H1 (cell line): ENCODE measurements around the gene ADAD2. TPM values are rescaled to one million over a fixed set of nuclear protein-coding genes. Genes with fewer than 3 reads are reported as not detected.

Experiments
- CTCF ChIA-PET: fragments of 300-600 bp; sonication (Branson Sonifier 250); formaldehyde crosslinking; loops from one replicate; lab custom pipeline; 2021; ENCODE audit not compliant: partially characterized antibody; lab: Charles Lee
- POLR2A ChIA-PET: fragments of 300-600 bp; sonication (Branson Sonifier 250); formaldehyde crosslinking; loops from one replicate; lab custom pipeline; 2021; ENCODE audit warnings: inconsistent platforms; ENCODE audit not compliant: partially characterized antibody; lab: Charles Lee
- DNase-seq, 2 experiments: peaks; one replicate each; pipeline versions ENCODE4 v3.0.0 to v3.0.0-alpha.2; 2010 to 2022; ENCODE audit warnings: low spot score in 2 of 2, low read depth in 1 of 2, mixed read lengths in 1 of 2
- FAIRE-seq: peaks from 2 replicates; lab custom pipeline; 2011; peaks lifted over from hg19 to GRCh38; lab: Jason Lieb, UNC
- H2AFZ ChIP-seq: 2 replicates; pipeline ENCODE4 v1.8.1; 2012; ENCODE audit warnings: low read length, inconsistent platforms
- H2AK5ac ChIP-seq: 2 replicates; pipeline ENCODE4 v1.6.1; 2013; ENCODE audit warnings: low read depth, low read length
- H2BK120ac ChIP-seq: replicated peaks from 2 replicates; pipeline ENCODE3; 2013; ENCODE audit warnings: low read depth, low read length, inconsistent platforms
- H2BK12ac ChIP-seq: 2 replicates; pipeline ENCODE4 v1.6.1; 2013; ENCODE audit warnings: low read depth, low read length
- H2BK15ac ChIP-seq: 2 replicates; pipeline ENCODE4 v1.6.1; 2013; ENCODE audit warnings: low read length
- H2BK20ac ChIP-seq: 2 replicates; pipeline ENCODE4 v1.6.1; 2013; ENCODE audit warnings: low read length
- H2BK5ac ChIP-seq: 2 replicates; pipeline ENCODE4 v1.6.1; 2013; ENCODE audit warnings: low read depth, low read length
- H3K14ac ChIP-seq: 2 replicates; pipeline ENCODE4 v1.6.1; 2013; ENCODE audit warnings: inconsistent platforms; ENCODE audit not compliant: insufficient read length
- H3K18ac ChIP-seq: 2 replicates; pipeline ENCODE4 v1.6.1; 2013; ENCODE audit warnings: low read length; ENCODE audit errors: extremely low read depth
- H3K23ac ChIP-seq: 2 replicates; pipeline ENCODE4 v1.6.1; 2013; ENCODE audit warnings: inconsistent platforms; ENCODE audit not compliant: insufficient read length
- H3K23me2 ChIP-seq: 2 replicates; pipeline ENCODE4 v1.6.1; 2013; ENCODE audit warnings: low read depth, low read length
- H3K27ac ChIP-seq: 2 replicates; pipeline ENCODE4 v1.6.1; 2011; ENCODE audit warnings: low read depth, low read length, inconsistent platforms
- H3K27me3 ChIP-seq, 4 experiments: replicated peaks in 1 of 4; 1 replicate in 1 of 4; 2 replicates in 3 of 4; pipeline versions ENCODE4 v1.6.1 to v1.8.1; 2011 to 2013; ENCODE audit warnings: low read length in 3 of 4, mild to moderate bottlenecking in 3 of 4, inconsistent platforms in 2 of 4, mixed read lengths in 2 of 4, moderate library complexity in 1 of 4; ENCODE audit not compliant: control insufficient read depth in 3 of 4, insufficient read depth in 3 of 4; ENCODE audit errors: extremely low read depth in 1 of 4
- H3K36me3 ChIP-seq, 4 experiments: 2 replicates each; pipeline versions ENCODE4 v1.6.1 to v1.8.1; 2011 to 2013; ENCODE audit warnings: mild to moderate bottlenecking in 4 of 4, low read length in 3 of 4, moderate library complexity in 2 of 4, control low read depth in 1 of 4, inconsistent platforms in 1 of 4; ENCODE audit not compliant: insufficient read depth in 4 of 4, control insufficient read depth in 2 of 4
- H3K4ac ChIP-seq: replicated peaks from 2 replicates; pipeline ENCODE3; 2013; ENCODE audit warnings: low read length, low read depth, mixed read lengths, inconsistent platforms; ENCODE audit not compliant: insufficient read length
- H3K4me1 ChIP-seq, 4 experiments: replicated peaks in 1 of 4; 1 replicate in 1 of 4; 2 replicates in 3 of 4; pipeline versions ENCODE4 v1.6.1 to v1.8.1; 2011 to 2013; ENCODE audit warnings: low read length in 3 of 4, inconsistent platforms in 2 of 4, mixed read lengths in 1 of 4; ENCODE audit not compliant: insufficient read depth in 4 of 4, control insufficient read depth in 3 of 4
- H3K4me2 ChIP-seq, 2 experiments: 2 replicates each; pipeline versions ENCODE4 v1.6.1 to v1.8.1; 2011 to 2013; ENCODE audit warnings: low read depth in 2 of 2, low read length in 2 of 2, control low read depth in 1 of 2, inconsistent platforms in 1 of 2, mild to moderate bottlenecking in 1 of 2; ENCODE audit not compliant: insufficient read depth in 1 of 2
- H3K4me3 ChIP-seq, 4 experiments: fragments of 200-600, 300-600 bp in 1 of 4; sonication (generic), shearing (Covaris generic), sonication (Bioruptor Twin) in 1 of 4; 2 replicates each; pipeline versions ENCODE4 v1.5.1 to v1.8.1; 2011 to 2016; ENCODE audit warnings: low read length in 4 of 4, low read depth in 3 of 4, control low read depth in 2 of 4, inconsistent platforms in 2 of 4, mild to moderate bottlenecking in 2 of 4, mixed read lengths in 1 of 4, moderate library complexity in 1 of 4; ENCODE audit not compliant: insufficient read depth in 2 of 4; ENCODE audit errors: extremely low read depth in 1 of 4
- H3K56ac ChIP-seq: replicated peaks from 2 replicates; pipeline ENCODE3; 2013; ENCODE audit warnings: low read depth, mild to moderate bottlenecking, mixed read lengths, low read length, inconsistent platforms; ENCODE audit not compliant: insufficient read length
- H3K79me1 ChIP-seq: 2 replicates; pipeline ENCODE4 v1.6.1; 2013; ENCODE audit warnings: low read depth, low read length, control low read depth
- H3K79me2 ChIP-seq, 2 experiments: 2 replicates each; pipeline versions ENCODE4 v1.6.1 to v1.8.1; 2012 to 2013; ENCODE audit warnings: low read length in 2 of 2, mild to moderate bottlenecking in 2 of 2, inconsistent platforms in 1 of 2; ENCODE audit not compliant: insufficient read depth in 2 of 2, control insufficient read depth in 1 of 2
- H3K9ac ChIP-seq, 4 experiments: replicated peaks in 1 of 4; 1 replicate in 1 of 4; 2 replicates in 3 of 4; pipeline versions ENCODE4 v1.6.1 to v1.8.1; 2011 to 2013; ENCODE audit warnings: low read depth in 3 of 4, low read length in 3 of 4, control low read depth in 2 of 4, mild to moderate bottlenecking in 2 of 4, moderate library complexity in 2 of 4, inconsistent platforms in 1 of 4; ENCODE audit errors: extremely low read depth in 1 of 4
- H3K9me3 ChIP-seq, 2 experiments: 2 replicates each; pipeline versions ENCODE4 v1.6.1 to v1.8.1; 2012 to 2013; ENCODE audit warnings: mild to moderate bottlenecking in 2 of 2, moderate library complexity in 2 of 2, control low read depth in 1 of 2, inconsistent platforms in 1 of 2, low read depth in 1 of 2, low read length in 1 of 2, mixed read lengths in 1 of 2; ENCODE audit not compliant: insufficient read depth in 2 of 2
- H4K20me1 ChIP-seq, 2 experiments: replicated peaks in 1 of 2; 2 replicates each; pipeline versions ENCODE3 to v1.8.1; 2011 to 2013; ENCODE audit warnings: inconsistent platforms in 2 of 2, low read length in 2 of 2, mild to moderate bottlenecking in 1 of 2; ENCODE audit not compliant: insufficient read depth in 2 of 2, control insufficient read depth in 1 of 2
- H4K5ac ChIP-seq: 2 replicates; pipeline ENCODE4 v1.6.1; 2013; ENCODE audit warnings: low read length, low read depth, mixed read lengths, inconsistent platforms; ENCODE audit not compliant: insufficient read length
- H4K8ac ChIP-seq: 2 replicates; pipeline ENCODE4 v1.8.0; 2013; ENCODE audit warnings: mild to moderate bottlenecking, moderate library complexity, low read length, inconsistent platforms; ENCODE audit not compliant: insufficient read depth; ENCODE audit errors: extremely low read depth
- H4K91ac ChIP-seq: replicated peaks from 2 replicates; pipeline ENCODE3; 2013; ENCODE audit warnings: low read length, mixed read lengths, inconsistent platforms; ENCODE audit not compliant: insufficient read length
- ATF3 ChIP-seq: IDR thresholded peaks from 2 replicates; pipeline ENCODE4 v1.6.1; 2011; ENCODE audit warnings: low read depth, mild to moderate bottlenecking, low read length; ENCODE audit not compliant: insufficient read depth
- BRCA1 ChIP-seq: IDR thresholded peaks from 2 replicates; pipeline ENCODE4 v1.6.1; 2012; ENCODE audit warnings: low read depth, low read length, improper control_type of control experiment
- CHD2 ChIP-seq: IDR thresholded peaks from 2 replicates; pipeline ENCODE4 v1.6.1; 2012; ENCODE audit warnings: low read length, improper control_type of control experiment
- RNF2 ChIP-seq: fragments of 200-900, 300-1000 bp; sonication (generic); IDR thresholded peaks from 2 replicates; pipeline ENCODE4 v1.7.1; 2016; ENCODE audit warnings: borderline replicate concordance, low read depth, mild to moderate bottlenecking, antibody characterized with exemption, low read length; ENCODE audit not compliant: poor library complexity, severe bottlenecking; ENCODE audit errors: missing control alignments
- USF2 ChIP-seq: IDR thresholded peaks from 2 replicates; pipeline ENCODE4 v1.6.1; 2011; ENCODE audit warnings: low read length, improper control_type of control experiment
- WGBS, 2 experiments: shearing (Covaris generic) in 1 of 2; methylation state at CpG; one replicate each; pipeline versions ENCODE4 v1.1.6 to v1.1.7; 2013 to 2015; ENCODE audit warnings: low lambda C conversion rate in 2 of 2, mixed read lengths in 2 of 2, inconsistent platforms in 1 of 2, low coverage in 1 of 2, missing lambda C conversion rate in 1 of 2; ENCODE audit not compliant: insufficient replicate concordance in 2 of 2, insufficient coverage in 1 of 2, insufficient read length in 1 of 2; ENCODE audit errors: extremely low coverage in 1 of 2, missing lambda C conversion rate in 1 of 2; 5-methylcytosine and 5-hydroxymethylcytosine counted together
- polyA plus RNA-seq, 7 experiments: library from polyadenylated mRNA; depleted of rRNA in 3 of 7; stranded (reverse) in 5 of 7; unstranded in 2 of 7; fragments of >200 nt in 5 of 7; fragments of 200-250 nt in 2 of 7; gene quantifications; 1 replicate in 5 of 7; 2 replicates in 1 of 7; 4 replicates in 1 of 7; pipeline versions ENCODE4 v1.2.1 to v1.2.3, GENCODE V29; 2011 to 2013; ENCODE audit warnings: missing spikeins in 2 of 7, mixed read lengths in 2 of 7
- total RNA-seq: library from RNA; stranded (reverse); fragmentation: NEBNext Ultra II Directional; extraction: Animal tissue kit (Norgen Biotek cat#: 25700); gene quantifications from 2 replicates; pipeline ENCODE4 v1.2.1, GENCODE V29; 2021

Gene ADAD2
- total and polyA plus RNA-seq, 2 of the 8 experiments (the other 6 are each of a cell fraction or from before 2014, with no cell fraction given) = 1.2 to 1.3 TPM

- ChIA-PET POLR2A (interaction anchor here (1.0 kb wide), 1 partner anchor 10 kb away, joined by 3 read pairs; no protein-coding TSS in a partner anchor), CTCF (interaction anchor here (0.6 to 1.7 kb wide), 4 partner anchors 10 to 214 kb away, joined by 3 read pairs; partner anchors contain the start of gene KCNG4)
- H4K20me1 ChIP-seq = no peaks in the 10 kb centered on the region
- 87% methylated on average over 9 of the region's 11 CpGs; no CpG with 5 or more reads in 1 of the 2 experiments for WGBS, 2 experiments
- peaks cover 0 to 12% (median 6%) of the 10 kb centered on the region in 4 experiments; a peak in 6 of 7 replicates for H3K4me1 ChIP-seq
- no peak overlapping the region for H3K18ac ChIP-seq
- H3K23me2 ChIP-seq = no peaks in the 10 kb centered on the region
- H2BK15ac ChIP-seq = no peak overlapping the region; the same call in 1 of the 2 replicates
- H3K23ac ChIP-seq = no peak overlapping the region
- no peak overlapping the region for H3K56ac ChIP-seq
- H3K9me3 ChIP-seq = no peaks in the 10 kb centered on the region
- H3K14ac ChIP-seq = no peak overlapping the region
- H2BK12ac ChIP-seq = no peak overlapping the region
- no peak overlapping the region for H3K4me3 ChIP-seq
- no peak overlapping the region for H4K8ac ChIP-seq
- H2BK5ac ChIP-seq = no peak overlapping the region
- TF ChIP-seq USF2 (no peak), CHD2 (no peak), BRCA1 (no peak), RNF2 (no peak), ATF3 (no peak)
- TF ChIP-seq, all 59 proteins: peak for 0
- H3K79me2 ChIP-seq = no peaks in the 10 kb centered on the region
- H2BK20ac ChIP-seq = no peak overlapping the region
- no peak overlapping the region; the same call in 1 of the 2 replicates for H2AFZ ChIP-seq
- H2BK120ac ChIP-seq = no peak overlapping the region
- H3K4ac ChIP-seq = no peak overlapping the region
- no peaks in the 10 kb centered on the region for H3K79me1 ChIP-seq
- FAIRE-seq = no peak
- no peak overlapping the region for H3K4me2 ChIP-seq
- DNase-seq = no peak
- no peaks in the 10 kb centered on the region for H3K27me3 ChIP-seq
- H3K36me3 ChIP-seq = no peaks in the 10 kb centered on the region
- H3K9ac ChIP-seq = no peak overlapping the region
- no peak overlapping the region for H4K5ac ChIP-seq
- peak overlapping the region; percentile 37 for H4K91ac ChIP-seq
- H3K27ac ChIP-seq = no peak overlapping the region
- no peak overlapping the region for H2AK5ac ChIP-seq
These were observed 38.5 kb downstream of the ADAD2 start for GRCh38 chr16:84229471-84229870.
